GM18907 (cell line): ENCODE results near the gene INAVA.
"Not testable (repeated sequence)": the region's sequence is repeated elsewhere in the genome, so short reads cannot be mapped to it uniquely, and the experiment has no call there.

Experiments used
- ATAC-seq: cut with Tn5 transposase; IDR thresholded peaks from one replicate; pipeline ENCODE4 v1.9.1; 2021; ENCODE audit warnings: mild to moderate bottlenecking, moderate library complexity; ENCODE audit not compliant: unreplicated experiment

Gene INAVA

GRCh38 chr1:200897259-200897658, 2.6 kb downstream of the INAVA start:
- ATAC-seq, result no peak

- no peak for ATAC-seq
Observed at GRCh38 chr1:200899015-200899386, 4.3 kb downstream of the INAVA start.

GRCh38 chr1:200899451-200899915, 4.8 kb downstream of the INAVA start:
- ATAC-seq, result no peak

DNA sequence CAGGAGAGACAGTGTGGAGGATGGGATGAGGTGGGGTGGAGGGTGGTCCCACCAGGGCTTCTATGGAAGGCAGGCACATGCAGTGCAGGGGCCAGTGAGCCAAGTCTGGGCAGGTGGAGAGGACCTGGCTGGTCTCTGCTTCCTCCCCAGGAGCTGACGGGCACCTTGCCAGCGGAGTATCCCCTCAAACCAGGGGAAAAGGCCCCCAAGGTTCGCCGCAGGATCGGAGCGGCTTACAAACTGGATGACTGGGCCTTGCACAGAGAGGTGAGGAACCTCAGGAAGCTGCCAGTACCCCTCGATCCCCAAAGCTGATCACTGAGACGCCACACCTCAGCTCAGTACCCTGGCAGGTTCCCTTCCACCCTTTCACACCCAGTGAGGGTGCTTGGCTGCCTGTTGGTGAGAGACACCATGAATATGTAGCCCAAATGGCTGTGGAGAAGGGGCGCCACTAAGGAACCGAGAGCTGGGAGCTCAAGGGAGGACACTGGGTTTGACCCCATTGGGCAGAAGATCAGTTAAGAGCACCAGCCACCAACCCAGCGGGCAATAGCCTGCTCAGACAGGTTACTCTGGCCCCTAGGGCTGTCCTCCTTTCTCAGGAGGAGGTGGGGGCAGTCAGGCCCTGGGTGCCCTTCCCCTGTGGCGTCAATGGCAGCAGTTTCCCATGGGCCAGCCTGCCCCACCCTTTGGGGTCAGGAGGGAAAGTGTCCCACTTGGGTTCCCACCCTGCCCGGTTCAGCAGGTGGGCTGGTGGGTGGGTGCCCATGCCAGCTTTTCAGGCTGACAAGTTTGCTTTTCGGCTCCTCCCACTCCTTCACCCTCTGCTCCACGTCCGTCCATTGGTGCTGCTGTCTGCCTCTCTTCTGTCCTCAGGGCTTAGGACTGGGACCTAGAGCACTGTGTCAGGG, 5.5 kb downstream of the INAVA start:
- ATAC-seq, result no peak

DNA sequence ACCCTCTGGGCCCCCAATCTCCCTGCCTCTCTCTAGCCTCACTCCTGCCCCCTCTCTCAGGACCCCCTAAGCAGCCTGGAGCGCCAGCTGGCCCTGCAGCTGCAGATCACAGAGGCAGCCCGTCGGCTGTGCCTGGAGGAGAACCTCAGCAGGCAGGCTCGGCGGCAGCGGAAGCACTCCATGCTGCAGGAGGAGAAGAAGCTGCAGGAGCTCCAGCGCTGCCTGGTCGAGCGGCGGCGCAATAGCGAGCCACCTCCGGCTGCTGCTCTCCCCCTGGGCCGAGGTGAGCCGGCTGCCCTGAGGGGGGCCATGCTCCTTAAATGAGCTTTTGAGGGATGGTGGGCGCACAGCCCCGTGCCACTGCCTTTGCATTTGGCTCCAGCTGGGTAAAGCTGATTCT, 6.2 kb downstream of the INAVA start:
- no peak for ATAC-seq

- no peak for ATAC-seq
Observed at GRCh38 chr1:200901350-200901749, 6.7 kb downstream of the INAVA start.

GRCh38 chr1:200901796-200902444, 7.2 kb downstream of the INAVA start:
- no peak for ATAC-seq

- no peak for ATAC-seq
Observed at GRCh38 chr1:200903793-200904192, 9.1 kb downstream of the INAVA start.

- ATAC-seq, result no peak
Observed at GRCh38 chr1:200904772-200905171, 10.1 kb downstream of the INAVA start.

- peak; percentile 35 for ATAC-seq
Observed at GRCh38 chr1:200905411-200906052, 10.8 kb downstream of the INAVA start.

- no peak for ATAC-seq
Observed at GRCh38 chr1:200906491-200906890, 11.8 kb downstream of the INAVA start.

DNA sequence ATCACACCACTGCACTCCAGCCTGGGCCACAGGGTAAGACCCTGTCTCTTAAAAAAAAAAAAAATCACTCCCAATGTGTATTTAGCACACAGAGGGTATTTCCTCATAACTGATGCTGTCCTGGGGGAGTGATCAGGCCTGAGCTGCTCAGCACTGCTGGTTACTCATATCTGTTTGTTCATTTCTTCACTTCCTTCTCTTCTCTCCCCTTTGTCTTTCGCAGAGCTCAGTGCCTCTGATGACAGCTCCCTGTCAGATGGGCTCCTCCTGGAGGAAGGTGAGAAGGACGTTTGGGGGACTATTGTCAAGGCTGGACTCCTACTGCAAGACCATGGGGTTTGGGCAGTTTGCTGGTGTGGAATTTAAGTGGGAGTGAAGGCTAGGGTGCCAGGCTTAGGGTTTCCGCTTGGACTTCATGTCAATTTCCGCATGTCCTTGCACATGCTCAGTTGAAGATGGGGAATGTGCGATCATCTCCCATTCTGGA, 13.0 kb downstream of the INAVA start:
- peak; percentile 60 for ATAC-seq

DNA sequence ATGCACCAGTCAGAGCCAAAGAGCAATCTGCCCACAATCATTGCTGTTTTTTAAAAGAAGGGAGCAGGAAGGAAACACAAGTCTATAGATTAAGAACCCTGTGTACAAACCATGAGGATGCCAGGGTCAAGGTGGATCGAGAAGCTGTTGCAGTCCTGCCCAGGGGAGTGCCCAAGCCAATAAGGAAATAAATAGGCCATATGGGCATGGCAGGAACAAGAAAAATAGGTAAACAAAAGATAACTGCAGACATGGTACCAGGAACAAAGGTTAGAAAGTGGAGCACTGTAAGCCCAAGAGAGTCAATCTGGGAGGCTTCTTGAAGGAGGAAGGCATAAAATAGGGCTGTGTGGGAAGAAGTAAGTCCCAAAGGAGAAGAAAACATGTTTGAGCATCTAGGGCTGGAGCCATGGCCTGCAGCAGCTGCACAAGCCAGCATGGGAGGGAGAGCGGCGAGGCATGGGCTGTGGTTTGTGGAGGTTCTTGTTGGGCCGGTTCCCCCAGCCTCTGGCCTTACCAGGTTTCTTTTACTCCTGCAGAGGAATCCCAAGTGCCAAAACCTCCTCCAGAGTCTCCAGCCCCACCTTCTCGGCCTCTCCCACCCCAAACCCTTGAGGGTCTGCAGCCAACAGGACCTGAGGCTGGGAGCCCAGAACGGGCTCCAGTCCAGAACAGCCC, 13.6 kb downstream of the INAVA start:
- ATAC-seq, result no peak

DNA sequence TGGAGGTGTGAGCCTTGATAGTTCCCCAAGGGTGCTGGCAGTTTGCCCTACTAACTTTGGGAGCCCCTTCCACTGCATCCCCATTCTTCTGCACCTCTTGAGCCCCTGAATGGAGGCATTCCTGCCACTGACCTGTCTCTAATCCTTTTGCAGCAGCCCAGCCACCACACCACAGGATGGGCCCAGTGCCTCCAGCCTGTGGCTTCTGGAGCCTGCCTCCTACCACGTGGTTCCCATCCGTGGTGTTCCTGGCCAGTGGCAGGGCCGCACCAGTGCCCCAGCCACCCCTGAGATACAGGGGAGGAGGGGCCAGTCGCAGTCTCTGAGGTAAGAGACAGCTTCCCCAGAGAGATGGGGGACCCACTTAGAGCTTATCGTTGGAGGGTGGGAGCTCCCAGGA, 14.4 kb downstream of the INAVA start:
- peak; percentile 21 for ATAC-seq

DNA sequence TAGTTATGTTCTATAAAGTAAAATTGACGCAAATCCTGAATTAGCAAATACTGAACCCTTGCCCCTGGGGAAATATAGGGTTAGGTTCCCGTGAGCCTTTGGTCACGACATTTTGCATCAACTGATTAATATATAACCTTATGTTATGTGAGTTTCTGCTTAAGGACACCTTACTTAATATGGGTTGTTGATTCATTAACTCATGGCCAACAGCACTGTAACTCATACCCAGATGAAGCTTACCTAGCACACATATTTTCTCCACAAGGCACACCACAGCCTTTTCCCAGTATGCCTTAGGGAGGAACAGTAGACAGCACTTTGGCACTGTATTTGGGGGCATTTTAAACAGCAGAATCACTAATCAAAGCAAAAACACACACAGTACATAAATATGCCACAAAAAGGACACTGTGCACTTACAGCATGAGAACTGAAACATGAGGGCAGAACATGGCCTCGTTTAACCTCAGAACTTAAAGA, 15.1 kb downstream of the INAVA start:
- peak; percentile 62 for ATAC-seq

DNA sequence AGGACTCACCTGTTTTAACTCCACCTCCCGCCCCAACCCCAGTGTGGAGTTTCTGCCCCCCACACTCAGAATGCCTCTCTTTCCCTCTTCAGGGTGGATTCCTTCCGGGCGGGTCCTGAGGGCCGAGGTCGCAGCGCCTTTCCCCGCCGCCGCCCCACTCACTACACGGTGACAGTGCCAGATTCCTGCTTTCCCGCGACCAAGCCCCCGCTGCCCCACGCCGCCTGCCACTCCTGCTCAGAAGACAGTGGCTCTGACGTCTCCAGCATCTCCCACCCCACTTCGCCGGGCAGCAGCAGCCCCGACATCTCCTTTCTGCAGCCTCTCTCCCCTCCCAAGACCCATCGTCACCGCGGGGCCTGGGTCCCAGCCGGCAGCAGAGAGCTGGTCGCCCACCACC, 16.7 kb downstream of the INAVA start:
- no peak for ATAC-seq

GRCh38 chr1:200911936-200912335, 17.2 kb downstream of the INAVA start:
- not testable (repeated sequence) for ATAC-seq

DNA sequence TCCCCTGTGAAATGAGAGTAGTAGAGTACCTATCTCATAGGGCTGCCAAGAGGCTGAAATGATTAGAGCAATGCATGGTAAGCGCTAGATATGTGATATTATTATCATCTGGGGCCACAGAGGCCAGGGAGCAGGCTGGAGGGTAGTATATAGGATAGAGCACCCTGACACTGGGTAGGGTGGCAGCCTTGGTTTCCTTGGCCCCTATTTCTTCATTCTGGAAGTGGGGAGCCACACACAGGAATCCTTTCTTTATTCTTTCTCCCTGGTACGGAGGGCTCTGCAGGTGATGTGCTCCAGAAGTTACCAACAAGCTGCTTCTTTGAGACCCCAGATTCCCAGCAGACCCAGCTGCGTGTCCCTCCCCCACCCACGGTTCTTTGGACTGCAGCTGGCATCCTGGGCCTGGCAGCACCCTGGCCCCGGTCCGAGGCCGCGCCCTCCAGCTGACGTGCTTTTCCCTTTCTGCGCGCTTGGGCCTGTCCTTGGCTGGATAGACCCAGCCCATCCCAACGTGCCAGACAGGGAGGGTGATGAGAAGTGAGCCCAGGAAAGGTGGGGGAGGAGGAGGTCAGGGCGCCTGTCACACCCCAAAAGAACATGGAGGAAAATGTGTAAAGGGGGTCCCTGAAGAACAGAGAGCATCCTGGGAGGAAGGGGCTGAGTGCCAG, 18.2 kb downstream of the INAVA start:
- no peak for ATAC-seq

DNA sequence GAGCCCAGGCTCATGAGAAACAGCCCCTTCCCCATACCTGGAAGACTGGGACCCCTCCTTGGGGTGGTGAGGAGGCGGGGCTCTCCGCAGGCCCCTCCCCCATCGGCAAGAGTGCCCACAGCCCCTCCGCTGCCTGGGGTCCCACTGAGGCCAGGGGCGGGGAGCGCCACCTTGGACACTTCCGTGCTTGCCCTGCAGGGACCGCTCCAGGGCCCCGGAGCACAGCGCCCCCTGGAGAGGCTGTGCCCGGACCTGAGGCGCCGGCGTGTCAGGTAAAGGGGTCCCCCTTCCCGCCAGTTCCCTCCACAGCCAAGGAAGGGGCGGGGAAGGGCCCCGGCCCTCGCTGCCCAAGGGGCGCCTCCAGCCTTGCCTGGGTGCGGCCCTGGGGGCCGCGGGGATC, 21.5 kb downstream of the INAVA start:
- ATAC-seq, result no peak

DNA sequence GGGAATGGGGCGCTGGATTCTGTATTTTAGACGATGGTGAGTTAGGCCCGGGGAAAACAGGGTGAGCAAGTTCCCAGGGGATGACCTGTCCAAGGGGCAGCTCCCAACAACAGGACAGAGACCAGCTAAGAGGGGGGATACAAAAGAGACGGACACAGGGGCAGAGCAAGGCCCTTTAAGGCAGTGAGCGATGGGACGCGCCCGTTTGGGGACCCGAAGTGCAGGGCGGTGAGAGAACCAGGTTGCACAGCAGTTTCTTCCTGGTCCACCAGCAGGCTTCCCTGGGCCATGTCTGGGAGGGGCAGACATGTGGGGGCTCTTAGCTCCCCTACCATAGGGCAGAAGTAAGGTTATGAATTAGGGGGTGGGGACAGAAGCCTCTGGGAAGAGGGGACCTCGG, 22.0 kb downstream of the INAVA start:
- no peak for ATAC-seq
